ENCODE measurements around the gene PCLO.
"Not testable (repeated sequence)": the region's sequence is repeated elsewhere in the genome, so short reads cannot be mapped to it uniquely, and the experiment has no call there.

PCLO gene

DNA sequence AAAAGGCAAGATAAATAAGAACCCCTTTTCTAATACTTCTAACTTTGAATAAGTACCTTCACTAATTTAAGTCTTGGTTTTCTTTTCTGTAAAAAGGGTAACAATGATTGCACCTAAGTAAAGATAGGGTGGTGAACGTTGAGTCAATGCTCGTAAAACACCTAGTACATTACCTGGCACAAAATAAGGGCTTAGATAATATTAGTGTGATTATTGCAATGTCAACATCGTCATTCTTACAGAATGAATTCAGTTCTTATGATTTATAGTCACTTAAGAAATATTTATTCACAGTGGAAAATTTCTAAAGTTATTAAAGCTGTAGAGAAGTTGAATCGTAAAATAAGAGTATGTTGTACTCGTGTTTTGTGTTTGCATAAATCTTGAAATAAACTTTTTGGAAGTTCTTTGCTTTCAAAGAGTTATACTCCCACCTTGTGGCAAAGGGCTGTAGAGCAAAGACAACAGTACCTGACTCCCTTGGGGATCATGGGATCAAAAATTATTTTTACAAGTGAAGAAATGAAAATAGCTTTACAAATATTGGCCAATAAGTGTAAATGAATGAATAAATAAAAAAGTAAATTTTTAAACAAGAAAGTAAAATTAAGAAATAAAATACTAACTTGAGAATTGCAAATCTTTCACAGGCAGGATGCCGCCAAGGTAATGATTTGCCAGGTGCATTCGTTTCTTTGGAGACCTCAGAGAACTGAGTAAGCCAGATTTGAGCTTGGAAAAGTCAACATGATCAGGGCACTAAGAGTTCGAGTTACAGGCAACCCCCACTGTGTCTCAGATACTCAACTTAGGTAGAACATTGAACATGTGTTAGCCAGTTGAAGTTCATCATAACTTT is 433.3 kb downstream of the PCLO start:
- DNase-seq (ENCODE audit: low spot score), result peak; percentile 40

- DNase-seq (ENCODE audit: low spot score), result no peak
Observed at GRCh38 chr7:82726038-82726800, 436.5 kb downstream of the PCLO start.

DNA sequence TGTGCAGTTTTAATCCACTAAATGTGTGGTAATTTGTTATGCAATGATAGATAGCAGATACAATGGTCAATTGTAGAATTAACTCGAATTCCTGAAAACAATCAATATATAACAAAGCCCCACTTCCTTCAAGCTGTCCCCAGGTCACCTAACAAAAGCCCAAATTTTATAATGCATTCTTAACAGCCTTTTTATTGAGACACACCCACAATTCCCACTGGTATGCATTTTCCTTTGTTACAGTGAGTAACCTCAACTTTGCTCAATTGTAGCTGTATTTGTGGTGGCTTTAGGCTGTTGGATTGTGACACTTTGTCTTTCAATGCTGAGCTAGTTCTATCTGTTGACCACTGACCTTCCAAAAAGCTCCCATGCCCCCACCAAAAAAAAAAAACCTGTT is 439.3 kb downstream of the PCLO start:
- DNase-seq (ENCODE audit: low spot score), result no peak

GRCh38 chr7:82722946-82723345 is 439.7 kb downstream of the PCLO start:
- no peak for DNase-seq (ENCODE audit: low spot score)

DNA sequence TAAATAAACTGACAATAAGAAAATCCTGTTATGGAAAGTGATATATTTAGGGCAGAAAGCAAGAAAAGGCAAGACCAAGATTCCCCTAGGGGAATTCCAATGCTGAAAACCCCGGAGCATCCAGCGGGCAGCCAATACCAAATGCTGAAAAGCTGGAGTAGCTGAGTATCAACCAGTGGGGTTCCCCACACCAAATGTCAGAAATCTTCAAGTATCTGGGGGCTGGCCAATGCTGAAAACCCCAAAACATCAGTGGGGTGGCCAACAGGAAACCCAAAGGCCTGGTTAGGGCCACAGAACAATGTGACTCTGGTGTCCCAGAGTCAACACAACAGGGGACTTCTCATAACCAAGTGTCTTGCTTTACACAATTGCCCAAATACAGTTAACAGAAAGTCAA is 447.3 kb downstream of the PCLO start:
- no peak for DNase-seq (ENCODE audit: low spot score)

GRCh38 chr7:82714883-82715282 is 447.8 kb downstream of the PCLO start:
- no peak for DNase-seq (ENCODE audit: low spot score)

DNA sequence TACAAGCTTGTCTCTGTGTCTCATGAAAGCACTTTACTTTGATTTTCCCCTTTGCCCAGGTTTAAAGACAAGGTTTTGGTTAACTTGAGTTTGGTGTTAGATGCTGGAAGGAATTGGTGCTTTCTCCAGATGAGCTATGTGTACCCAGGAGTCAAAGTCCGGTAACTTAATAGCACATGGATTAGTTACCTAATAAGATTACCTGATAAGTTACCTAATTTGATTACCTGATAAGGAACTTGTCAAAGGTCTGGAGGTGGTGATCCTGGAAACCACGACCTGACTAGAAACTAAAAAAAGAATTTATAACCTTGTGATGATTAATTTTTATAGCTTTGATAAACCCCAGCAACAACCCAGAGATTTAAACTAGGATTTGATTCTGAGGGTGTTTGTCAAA is 449.2 kb downstream of the PCLO start:
- no peak for DNase-seq (ENCODE audit: low spot score)

DNA sequence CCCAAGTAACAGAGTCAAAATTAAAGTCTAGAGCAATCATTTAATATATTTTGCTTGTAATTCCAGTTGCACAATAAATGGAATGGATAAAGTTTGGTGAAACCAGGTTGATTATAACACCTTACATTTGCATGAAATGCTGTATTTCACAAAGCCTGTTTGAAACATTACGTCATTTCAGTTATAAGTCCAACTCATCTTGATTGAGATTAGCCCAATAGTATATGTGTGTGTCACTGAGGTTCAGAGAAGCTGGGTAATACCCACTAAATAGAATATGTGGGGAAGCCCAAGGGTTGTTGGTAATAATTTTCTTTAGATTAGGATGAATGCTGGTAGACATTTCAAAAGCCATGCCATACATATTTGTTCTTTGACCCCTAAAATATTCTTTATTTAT is 456.3 kb downstream of the PCLO start:
- not testable (repeated sequence) for DNase-seq (ENCODE audit: low spot score)

- DNase-seq (ENCODE audit: low spot score), result no peak
Observed at GRCh38 chr7:82705517-82706260, 457.0 kb downstream of the PCLO start.

GRCh38 chr7:82704121-82704520 is 458.6 kb downstream of the PCLO start:
- no peak for DNase-seq (ENCODE audit: low spot score)
